H1 (cell line): ENCODE data around the gene VPS37D.

Source experiments
- CEBPB ChIP-seq: IDR thresholded peaks from 2 replicates; pipeline ENCODE4 v1.6.1; 2012; ENCODE audit warnings: low read depth, low read length
- CTCF ChIP-seq, 3 experiments: IDR thresholded peaks; 1 replicate in 2 of 3; 2 replicates in 1 of 3; pipeline versions ENCODE4 v1.5.1 to v1.6.1; 2011; ENCODE audit warnings: low read length in 3 of 3, mild to moderate bottlenecking in 3 of 3, inconsistent platforms in 2 of 3, low read depth in 1 of 3, moderate library complexity in 1 of 3; ENCODE audit not compliant: insufficient read depth in 1 of 3; ENCODE audit errors: control extremely low read depth in 1 of 3
- JUN ChIP-seq: IDR thresholded peaks from 2 replicates; pipeline ENCODE4 v1.6.1; 2011; ENCODE audit warnings: low read depth, mild to moderate bottlenecking, improper control_type of control experiment, low read length
- JUND ChIP-seq: IDR thresholded peaks from 2 replicates; pipeline ENCODE4 v1.6.1; 2011; ENCODE audit warnings: mild to moderate bottlenecking, improper control_type of control experiment, low read length
- POLR2A ChIP-seq, 2 experiments: IDR thresholded peaks; 1 replicate in 1 of 2; 2 replicates in 1 of 2; pipeline ENCODE4 v1.6.1; 2011; ENCODE audit warnings: low read depth in 2 of 2, low read length in 2 of 2, mild to moderate bottlenecking in 2 of 2; ENCODE audit errors: control extremely low read depth in 1 of 2
- POLR2AphosphoS5 ChIP-seq: IDR thresholded peaks from 2 replicates; pipeline ENCODE4 v1.6.1; 2011; ENCODE audit warnings: low read depth, low read length
- TAF7 ChIP-seq: optimal IDR thresholded peaks from 2 replicates; pipeline ENCODE3; 2011; ENCODE audit warnings: low read depth, mild to moderate bottlenecking, inconsistent platforms, low read length, moderate library complexity, borderline replicate concordance
- TF ChIP-seq, protein P1 (sequence below): IDR thresholded peaks from 2 replicates; pipeline ENCODE4 v1.6.1; 2012; ENCODE audit warnings: inconsistent platforms
- TF ChIP-seq, protein P2 (sequence below): IDR thresholded peaks from 2 replicates; pipeline ENCODE4 v1.6.1; 2012; ENCODE audit warnings: low read length, inconsistent platforms

- TF ChIP-seq JUN: no peak
- no peak for TF ChIP-seq POLR2A (IDR thresholded peaks at IDR 0.05; ENCODE audit: control extremely low read depth in 1 of 2, low read depth in 2 of 2, low read length in 2 of 2)
- TF ChIP-seq CTCF (IDR thresholded peaks at IDR 0.05; ENCODE audit: control extremely low read depth in 1 of 3, insufficient read depth in 1 of 3, low read depth in 1 of 3, low read length in 3 of 3): no peak
- no peak for TF ChIP-seq POLR2AphosphoS5
- TF ChIP-seq CEBPB: no peak
- TF ChIP-seq, protein P1, sequence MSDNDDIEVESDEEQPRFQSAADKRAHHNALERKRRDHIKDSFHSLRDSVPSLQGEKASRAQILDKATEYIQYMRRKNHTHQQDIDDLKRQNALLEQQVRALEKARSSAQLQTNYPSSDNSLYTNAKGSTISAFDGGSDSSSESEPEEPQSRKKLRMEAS: no peak
- no peak for TF ChIP-seq TAF7
- no peak for TF ChIP-seq JUND
- TF ChIP-seq, protein P2, sequence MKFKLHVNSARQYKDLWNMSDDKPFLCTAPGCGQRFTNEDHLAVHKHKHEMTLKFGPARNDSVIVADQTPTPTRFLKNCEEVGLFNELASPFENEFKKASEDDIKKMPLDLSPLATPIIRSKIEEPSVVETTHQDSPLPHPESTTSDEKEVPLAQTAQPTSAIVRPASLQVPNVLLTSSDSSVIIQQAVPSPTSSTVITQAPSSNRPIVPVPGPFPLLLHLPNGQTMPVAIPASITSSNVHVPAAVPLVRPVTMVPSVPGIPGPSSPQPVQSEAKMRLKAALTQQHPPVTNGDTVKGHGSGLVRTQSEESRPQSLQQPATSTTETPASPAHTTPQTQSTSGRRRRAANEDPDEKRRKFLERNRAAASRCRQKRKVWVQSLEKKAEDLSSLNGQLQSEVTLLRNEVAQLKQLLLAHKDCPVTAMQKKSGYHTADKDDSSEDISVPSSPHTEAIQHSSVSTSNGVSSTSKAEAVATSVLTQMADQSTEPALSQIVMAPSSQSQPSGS: no peak
Measured at GRCh38 chr7:73669288-73669701, 1.7 kb downstream of the VPS37D start.
